ENCODE data around the gene TMOD3.
A peak's percentile ranks its signal among the peaks of the same experiment; 100 is the strongest.

Gene TMOD3

DNA sequence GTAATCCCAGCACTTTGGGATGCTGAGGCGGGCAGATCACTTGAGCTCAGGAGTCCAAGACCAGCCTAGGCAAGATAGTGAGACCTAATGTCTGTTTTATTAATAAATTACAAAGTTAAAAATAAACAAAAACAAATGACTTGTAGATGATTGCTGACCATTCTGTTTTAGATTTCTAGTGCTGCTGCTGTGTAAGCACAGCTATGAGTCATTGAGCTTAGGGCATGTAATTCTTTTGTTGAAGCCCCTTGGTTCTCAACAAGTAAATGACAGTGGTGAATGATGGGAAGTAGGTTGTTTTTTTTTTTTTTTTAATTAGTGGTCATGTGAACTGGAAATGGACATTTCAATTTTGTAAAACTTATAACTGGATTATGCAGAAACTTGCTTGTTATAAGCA lies 78.9 kb downstream of the TMOD3 start:
- no peak for DNase-seq (ENCODE audit: low spot score)

DNA sequence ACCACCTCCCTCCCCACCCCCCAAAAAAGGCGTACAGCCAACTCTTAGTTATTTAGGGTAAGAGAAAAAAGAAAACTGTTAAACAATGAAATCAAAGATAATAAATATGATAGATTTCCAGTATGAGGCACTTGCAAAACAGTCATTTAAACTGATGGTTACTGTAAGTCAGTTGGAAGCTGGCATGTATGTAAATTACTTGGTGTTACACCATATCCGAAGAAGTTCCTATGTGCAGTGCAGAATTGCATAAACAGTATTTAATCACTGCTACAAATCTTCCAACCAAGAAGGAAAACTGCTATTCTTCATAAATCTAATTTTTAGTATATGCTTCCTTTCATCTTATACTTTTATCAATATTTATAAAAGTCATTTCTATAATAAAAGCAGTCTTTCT lies 80.1 kb downstream of the TMOD3 start:
- no peak for DNase-seq (ENCODE audit: low spot score)

DNA sequence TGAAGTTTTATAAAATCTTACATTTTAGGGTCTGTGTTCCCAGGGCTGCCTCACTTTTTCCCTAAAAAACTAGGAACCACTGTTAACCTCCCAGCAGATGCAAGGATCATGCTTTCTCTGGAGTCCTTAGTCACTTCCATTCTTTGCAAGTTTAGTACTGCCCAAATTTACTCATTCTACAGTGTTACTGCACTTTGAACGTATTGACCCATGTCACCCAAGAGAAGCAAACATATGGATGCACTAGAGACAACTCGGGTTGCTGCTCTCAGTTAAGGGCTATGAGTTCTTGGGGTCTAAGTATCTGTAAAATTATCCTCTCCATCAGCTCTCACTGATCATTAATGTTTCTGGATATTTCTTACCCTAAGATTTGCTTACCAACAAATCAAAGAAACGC lies 83.1 kb downstream of the TMOD3 start:
- DNase-seq (ENCODE audit: low spot score) = no peak

DNA sequence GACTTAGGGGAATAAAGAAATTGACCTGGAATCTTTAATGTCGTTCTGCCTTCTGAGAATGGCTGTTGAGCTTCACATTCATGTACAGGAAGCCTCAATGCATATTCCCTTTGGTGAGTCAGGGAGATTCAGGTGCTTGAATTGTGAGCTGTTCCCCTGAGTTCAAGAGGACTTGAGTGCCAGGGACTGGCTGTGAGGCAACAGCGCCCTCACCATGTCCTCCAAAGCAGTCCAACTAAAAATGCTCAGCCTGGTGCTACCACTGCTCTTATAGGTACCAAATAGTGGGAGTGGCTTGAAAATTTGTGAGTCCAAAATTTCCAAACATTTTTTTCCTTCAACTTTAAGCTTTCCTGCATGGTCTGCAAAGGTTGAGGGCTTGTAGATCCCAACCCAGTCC lies 88.0 kb downstream of the TMOD3 start:
- DNase-seq (ENCODE audit: low spot score) = peak; percentile 63

DNA sequence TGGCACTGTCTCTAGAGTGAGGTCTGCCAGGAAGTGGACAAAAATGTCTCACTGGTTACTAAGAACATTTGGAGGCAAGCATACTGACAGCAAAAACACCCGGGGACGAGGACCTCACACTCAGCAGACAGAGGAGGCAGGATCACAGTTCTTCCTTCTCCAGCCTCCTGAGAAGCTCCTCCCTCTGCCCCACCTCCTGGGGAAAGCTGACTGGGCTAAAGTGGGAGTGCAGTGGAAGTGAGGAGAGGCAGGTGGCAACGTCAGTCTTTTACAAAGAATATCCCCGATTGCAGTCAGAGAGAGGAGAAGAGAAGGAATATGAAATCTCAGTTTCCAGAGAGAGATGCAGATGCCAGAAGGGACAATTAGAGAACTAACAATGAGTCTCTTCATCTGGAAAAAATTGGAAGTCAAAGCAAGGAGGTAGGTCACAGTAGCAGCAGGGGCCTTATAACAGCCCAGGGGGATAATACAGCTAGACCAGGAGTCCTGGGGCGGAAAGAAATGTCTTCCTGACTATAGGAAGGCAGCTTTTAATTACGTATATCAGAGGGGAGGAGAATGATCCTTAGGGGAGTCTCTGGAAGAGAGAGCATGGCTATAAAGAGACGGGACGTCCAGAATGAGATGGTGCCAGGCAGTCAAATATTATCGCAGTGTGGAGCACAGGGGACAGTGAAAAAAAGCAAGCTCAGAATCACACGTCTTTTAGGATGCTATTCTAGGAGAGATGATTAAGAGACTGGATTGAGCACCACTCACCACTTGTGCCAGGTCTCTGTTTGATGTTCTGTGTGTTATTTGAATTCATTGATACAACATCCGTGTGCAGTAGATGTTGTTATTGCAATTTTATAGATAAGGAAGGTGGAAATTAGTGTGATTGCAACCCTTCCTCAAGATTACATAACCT lies 95.0 kb downstream of the TMOD3 start:
- DNase-seq (ENCODE audit: low spot score) = no peak

DNA sequence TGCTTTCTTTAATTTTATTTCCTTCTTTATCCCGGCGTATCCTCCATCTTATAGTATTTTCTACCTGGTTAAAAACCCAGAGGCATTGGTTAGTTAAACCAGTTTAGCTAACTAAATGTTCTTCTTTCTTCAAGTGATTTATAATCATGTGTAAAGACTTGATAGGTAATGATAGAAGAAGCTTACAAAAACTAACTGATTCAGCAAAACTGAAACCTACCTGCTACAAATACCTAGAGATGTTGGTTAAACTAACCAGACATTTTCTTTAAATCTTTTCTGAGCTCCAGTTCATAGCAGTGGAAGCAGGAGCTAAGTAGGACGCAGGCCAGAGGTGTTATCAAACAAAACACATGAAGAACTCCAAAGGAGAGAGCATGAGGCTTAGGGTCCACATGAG lies 97.4 kb downstream of the TMOD3 start:
- no peak for DNase-seq (ENCODE audit: low spot score)

DNA sequence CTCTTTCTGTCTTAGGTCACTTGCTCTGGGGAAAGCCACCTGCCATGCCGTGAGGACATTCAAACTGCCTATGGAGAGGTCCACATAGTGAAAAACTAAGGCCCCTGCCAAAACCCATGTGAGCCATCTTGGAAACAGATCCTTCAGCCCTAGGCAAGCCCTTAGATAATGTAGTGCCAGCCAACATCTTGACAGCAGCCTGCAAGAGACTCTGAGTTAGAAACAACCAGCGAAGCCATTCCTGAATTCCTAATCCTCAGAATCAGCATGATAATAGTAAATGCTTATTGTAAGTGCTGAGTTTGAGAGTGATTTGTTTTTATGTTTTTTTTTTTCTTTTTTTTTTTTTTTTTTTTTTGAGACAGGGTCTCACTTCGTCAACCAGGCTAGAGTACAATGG lies 101.6 kb downstream of the TMOD3 start:
- no peak for DNase-seq (ENCODE audit: low spot score)

DNA sequence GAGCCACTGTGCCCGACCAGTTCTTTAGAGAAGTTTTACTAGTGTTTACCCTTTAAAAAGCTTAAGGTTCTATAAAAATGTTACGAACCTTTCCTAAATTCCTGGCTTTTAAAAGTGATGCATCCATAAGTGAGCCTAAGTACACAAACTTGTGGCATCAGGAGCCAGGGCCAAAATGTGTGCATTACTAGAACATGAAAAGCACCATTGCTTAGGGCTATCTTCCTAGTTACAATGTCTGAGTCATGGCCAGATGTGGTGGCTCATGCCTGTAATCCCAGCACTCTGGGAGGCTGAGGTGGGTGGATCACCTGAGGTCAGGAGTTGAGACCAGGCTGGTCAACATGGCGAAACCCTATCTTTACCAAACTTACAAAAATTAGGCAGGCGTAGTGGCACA lies 102.2 kb downstream of the TMOD3 start:
- no peak for DNase-seq (ENCODE audit: low spot score)

DNA sequence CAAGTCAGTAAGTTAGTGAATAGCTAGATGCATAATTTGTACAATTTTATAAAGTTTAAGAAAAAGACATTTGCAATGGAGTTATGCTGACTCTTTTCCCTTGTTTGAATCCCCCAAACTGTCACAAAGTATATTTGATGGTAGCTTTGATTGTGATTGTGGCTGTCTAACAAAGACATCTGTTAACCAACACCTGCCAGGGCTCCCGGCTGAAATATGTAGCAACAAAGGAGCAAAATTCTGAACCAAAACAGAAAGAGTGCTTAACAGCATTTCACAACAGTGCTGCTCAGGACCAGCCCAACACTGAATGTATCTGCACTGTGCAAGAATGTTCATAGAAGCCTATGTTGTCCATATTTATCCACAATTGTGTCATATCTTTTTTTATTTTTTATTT lies 102.7 kb downstream of the TMOD3 start:
- DNase-seq (ENCODE audit: low spot score) = no peak

DNA sequence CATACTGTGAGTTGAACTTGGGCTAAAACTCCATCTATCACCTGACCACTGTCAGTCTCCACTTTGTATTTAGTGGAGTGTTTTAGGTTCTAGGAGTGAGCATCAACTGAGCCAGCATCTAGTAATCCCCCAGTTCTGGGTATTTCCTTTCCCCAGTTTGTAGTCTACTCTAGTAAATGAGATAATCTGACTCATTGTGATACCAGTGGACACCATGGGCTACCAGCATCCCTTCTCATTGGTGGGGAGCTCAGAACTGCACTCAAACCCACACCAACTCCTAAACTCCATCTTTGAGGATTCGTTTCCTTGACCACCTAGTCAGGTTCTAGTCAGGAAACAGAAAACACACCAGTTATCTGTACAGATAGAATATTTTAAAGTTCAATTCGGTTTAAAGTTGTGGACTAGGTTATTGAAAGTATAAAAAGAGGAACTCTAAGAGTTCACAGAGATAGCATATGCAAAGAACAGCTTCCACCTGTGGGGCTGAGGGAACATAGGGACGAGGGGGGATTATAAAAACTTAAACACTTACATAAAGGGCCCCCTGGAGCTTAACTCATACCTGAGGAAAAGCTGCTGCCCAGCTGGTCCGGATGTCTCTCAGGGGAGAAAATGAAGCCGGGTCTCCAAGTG lies 106.1 kb downstream of the TMOD3 start:
- DNase-seq (ENCODE audit: low spot score) = no peak

DNA sequence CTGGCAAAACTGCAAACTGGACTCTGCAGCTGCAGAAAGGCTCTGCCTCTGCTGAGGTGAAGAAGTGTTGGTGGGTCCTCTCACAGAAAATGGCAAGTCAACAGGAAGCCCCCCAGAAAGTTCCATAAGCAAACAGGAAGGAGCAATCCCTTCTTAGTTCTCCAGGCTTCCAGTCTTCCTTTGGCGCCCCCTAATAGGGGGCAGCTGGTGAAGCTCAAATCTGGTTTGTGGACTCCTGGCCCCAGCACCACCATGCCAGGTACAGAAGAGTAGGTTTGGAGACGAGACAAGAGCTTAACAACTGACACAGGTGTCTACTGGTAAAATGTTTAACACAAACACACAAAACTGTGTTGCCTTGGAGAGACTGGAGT lies 106.6 kb downstream of the TMOD3 start:
- no peak for DNase-seq (ENCODE audit: low spot score)

DNA sequence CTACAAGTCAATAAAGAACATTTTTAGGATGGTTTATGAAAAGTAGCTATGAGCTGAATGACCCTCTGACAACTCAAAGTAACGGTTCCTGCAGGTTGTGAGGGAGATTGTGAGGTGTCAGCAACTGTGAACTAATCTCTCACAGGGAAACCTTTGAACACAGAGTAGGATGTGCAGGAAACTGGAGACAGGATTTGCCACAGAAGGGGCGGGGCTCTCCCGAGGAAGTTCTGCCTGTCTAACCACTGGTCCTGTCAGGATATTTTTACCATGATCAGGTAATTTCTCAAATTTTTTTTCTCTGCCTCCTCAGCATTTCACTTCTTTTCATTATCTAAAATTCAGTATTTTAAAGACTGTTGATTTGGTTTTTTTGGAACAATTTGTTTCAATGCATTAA lies 108.8 kb downstream of the TMOD3 start:
- DNase-seq (ENCODE audit: low spot score) = no peak

DNA sequence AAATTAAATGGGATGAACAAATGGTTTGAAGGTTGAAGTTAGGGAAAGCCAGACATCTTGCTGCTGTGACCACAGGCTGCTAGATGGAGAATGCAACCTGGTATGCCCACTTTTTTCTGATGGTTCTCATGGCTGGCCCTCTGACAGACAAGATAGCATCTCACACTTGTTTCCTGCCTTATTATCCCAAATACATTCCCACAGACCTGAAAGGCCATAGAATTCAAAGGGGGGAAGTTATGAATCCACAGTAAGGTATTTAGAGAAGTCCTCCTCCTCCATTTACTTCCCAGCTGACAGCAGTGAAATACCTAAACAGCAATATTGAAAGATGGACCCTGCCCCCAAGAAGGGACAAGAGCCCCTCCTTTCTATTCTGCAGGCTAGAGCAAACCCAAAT lies 109.8 kb downstream of the TMOD3 start:
- no peak for DNase-seq (ENCODE audit: low spot score)

DNA sequence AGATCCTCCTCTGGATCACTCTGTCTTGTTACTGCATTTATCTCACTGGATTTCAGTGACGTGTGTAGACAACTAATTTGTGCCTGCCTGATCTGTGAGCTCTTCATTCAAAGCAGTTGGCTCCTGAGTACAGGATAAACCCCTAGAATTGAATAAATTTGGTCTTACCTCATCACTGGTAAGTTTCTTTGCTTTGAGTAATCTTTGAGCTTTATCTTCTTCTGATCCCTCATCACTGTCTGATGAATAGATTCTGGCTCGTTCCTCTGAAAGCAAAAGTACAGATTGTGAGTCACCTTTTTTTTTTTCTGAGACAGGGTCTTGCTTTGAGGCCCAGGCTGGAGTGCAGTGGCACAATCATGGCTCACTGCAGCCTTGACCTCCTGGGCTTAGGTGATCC lies 117.7 kb downstream of the TMOD3 start:
- no peak for DNase-seq (ENCODE audit: low spot score)

DNA sequence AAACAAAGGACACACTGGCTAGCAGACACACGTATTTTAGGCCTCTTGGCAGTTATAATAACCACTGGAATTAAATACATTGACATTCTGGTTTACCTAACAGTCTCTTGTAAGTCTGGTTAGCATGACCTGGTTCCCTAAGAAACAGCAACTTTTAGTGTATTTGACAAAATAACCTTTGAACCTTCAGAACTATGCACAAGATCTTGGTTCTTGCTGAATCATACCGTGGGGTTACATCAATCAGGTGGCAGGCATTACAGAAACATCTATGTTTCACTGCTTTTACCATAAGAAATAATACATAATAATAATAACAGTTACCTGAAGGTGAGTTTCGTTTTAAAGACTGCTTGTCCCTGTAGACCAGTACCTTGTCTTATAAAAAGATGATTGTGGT lies 123.4 kb downstream of the TMOD3 start:
- no peak for DNase-seq (ENCODE audit: low spot score)

DNA sequence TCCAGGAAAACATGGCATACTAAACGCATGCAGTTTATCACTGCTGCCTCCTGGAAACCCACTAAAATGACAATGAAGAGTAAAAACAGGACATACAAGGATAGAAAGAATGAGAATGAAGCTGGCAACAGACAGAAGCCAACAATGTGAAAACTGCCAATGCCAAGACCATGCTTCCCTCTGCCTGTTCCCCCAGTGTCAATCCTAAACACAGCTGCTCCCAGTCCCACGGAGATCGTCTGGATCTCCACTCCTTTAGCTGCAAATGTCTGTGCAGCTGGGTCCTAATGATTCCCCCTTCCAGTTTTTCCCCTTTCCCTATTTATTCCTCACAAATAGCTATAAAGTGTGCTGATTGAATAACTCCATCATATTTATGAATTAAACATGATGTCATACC lies 126.1 kb downstream of the TMOD3 start:
- DNase-seq (ENCODE audit: low spot score) = no peak
